ENCODE measurements around the gene CXCL16.
A peak's percentile ranks its signal among the peaks of the same experiment; 100 is the strongest.
"Not testable (repeated sequence)": the region's sequence is repeated elsewhere in the genome, so short reads cannot be mapped to it uniquely, and the experiment has no call there.

The CXCL16 gene

GRCh38 chr17:4720787-4721186 is 18.9 kb downstream of the CXCL16 start:
- DNase-seq = no peak

DNA sequence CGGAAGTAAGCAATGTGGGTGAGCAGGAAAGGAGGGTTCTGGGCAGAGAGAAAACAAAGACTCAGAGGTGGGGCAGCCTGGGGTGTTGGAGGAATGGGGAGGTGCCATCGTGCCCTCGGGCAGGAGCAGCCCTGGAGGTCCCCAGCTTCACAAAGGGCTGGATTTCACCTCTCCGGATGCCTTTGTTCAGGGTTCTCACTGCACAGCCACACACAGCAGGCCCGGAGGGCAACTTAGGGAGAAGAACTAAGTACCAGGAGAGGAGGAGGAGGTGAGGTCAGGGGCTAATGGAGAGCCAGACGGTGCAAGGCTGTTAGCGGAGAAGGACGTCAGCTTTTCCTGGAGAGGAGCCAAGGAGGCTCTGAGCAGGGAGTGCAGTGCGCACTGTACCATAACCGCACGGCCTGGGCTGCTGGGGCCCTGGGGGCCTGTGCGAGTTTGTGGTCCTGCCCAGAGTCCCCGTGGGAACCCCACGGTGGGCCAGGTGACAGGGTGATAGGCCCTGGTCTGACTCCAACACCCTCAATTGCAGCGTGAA is 20.0 kb downstream of the CXCL16 start:
- DNase-seq = no peak

GRCh38 chr17:4719146-4719545 is 20.6 kb downstream of the CXCL16 start:
- no peak for DNase-seq

DNA sequence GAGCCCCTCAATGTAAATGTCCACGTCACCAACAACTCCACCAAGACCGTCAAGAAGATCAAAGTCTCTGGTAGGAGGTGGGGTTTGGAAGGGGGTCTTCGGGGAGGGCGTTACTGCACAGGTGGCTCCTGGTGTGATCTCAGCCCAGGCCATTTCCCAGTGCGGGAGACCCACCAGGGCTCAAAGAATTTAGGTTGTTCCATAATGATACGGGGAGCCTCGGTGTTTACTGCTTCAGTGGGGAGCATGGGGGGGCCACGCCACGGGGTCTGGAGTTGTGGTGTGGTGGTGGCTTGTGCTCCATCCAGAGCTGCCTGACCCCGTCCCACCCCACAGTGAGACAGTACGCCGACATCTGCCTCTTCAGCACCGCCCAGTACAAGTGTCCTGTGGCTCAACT is 21.5 kb downstream of the CXCL16 start:
- no peak for DNase-seq

DNA sequence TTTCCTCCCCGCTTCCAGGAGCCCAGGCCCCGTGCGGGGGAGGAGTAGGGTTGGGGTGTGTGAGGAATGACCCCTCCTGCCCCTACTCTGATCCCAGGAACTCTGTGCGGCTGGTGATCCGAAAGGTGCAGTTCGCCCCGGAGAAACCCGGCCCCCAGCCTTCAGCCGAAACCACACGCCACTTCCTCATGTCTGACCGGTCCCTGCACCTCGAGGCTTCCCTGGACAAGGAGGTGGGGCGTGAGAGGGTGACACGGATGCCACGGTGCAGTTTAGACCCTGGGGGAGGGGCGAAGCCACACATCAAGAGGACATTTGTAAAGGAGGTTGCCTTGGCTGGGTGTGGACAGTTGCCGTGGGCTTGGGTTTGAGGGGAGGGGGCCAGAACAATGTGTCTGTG is 21.9 kb downstream of the CXCL16 start:
- DNase-seq = no peak

- DNase-seq = no peak
Measured at GRCh38 chr17:4716081-4716480, 23.6 kb downstream of the CXCL16 start.

- DNase-seq = peak; percentile 11
Measured at GRCh38 chr17:4715063-4715744, 24.5 kb downstream of the CXCL16 start.

DNA sequence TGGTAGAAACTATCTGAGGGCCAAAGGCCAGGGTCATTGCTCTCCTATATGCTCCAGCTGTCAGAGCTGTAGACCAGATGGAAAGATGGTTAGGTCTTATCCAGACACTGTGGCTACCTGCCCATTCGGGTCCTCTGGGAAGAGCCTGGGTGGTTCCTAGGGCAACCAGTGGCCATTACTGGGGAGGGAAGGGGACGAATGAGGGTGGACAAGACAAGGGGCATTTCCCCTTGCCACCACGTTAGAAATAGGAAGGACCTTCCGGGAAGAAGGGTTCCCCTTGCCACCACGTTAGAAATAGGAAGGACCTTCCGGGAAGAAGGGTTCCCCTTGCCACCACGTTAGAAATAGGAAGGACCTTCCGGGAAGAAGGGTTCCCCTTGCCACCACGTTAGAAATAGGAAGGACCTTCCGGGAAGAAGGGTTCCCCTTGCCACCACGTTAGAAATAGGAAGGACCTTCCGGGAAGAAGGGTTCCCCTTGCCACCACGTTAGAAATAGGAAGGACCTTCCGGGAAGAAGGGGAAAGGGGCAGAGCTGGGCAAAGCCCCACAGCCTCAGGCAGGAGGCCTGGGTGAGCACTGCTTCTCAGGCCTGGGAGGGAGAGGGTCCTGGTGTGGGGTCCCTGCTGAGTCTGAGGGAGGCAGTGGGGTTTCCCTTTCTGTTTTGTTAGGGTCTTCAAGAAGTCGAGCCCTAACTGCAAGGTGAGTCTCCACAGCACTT is 25.2 kb downstream of the CXCL16 start:
- DNase-seq = not testable (repeated sequence)

DNA sequence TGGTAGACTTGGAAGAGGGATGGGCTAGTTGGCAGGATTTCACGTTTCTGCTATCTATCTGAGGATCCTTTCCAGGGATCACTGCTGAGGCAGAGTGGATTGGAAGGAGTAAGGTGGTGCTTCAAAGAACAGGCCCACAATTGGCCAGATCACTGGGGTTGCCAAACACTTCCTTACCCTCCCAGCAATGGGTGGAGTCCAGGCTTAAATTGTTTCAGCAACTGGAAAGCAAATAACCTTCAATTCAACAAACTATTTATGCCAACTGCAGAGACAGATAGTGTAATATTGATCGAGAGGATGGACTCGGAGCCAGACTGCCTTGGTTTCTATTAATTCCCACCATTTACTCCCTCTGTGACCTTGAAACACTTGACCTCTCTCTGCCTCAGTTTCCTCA is 27.2 kb downstream of the CXCL16 start:
- no peak for DNase-seq

GRCh38 chr17:4711661-4712181 is 28.0 kb downstream of the CXCL16 start:
- peak; percentile 13 for DNase-seq

- no peak for DNase-seq
Measured at GRCh38 chr17:4710693-4711634, 28.8 kb downstream of the CXCL16 start.

- peak; percentile 57 for DNase-seq
Measured at GRCh38 chr17:4709794-4710692, 29.7 kb downstream of the CXCL16 start, which contains the start of gene ARRB2. Gene ARRB2, plus strand, starts transcription at chr17:4710632. Its CDS starts 90 bp downstream, at chr17:4710722.

GRCh38 chr17:4708436-4708835 is 31.3 kb downstream of the CXCL16 start:
- no peak for DNase-seq

GRCh38 chr17:4706121-4706520 is 33.6 kb downstream of the CXCL16 start:
- no peak for DNase-seq

DNA sequence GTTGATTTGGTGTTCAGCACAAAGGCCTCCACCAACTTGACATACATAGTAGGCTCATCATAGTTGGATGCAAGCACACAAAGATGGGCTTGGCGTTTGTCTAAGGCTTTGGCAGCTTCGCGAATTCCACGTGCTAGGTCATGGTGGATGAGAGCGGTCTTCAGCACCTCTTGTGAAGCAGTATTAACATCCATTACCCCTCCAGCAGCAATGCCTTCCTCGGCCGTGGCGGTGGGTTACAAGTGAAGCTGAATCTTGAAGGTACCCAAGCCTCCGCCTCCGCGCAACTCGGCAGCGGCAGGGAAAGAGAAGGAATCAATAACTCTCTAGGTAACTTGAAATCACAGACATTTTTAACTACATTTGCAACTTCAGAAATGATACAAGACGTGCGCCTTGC is 34.7 kb downstream of the CXCL16 start:
- DNase-seq = no peak

DNA sequence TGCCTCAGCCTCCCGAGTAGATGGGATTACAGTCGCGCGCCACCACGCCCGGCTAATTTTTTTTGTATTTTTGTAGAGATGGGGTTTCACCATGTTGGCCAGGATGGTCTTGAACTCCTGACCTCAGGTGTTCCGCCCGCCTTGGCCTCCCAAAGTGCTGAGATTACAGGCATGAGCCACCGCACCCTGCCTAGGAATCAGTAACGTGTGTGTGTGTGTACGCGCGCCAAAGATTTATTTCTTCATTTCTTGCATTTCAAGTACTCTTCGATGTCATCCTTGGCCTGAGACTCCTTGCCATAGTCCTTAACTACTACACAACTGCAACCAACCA is 35.2 kb downstream of the CXCL16 start:
- not testable (repeated sequence) for DNase-seq

- no peak for DNase-seq
Measured at GRCh38 chr17:4703330-4703691, 36.4 kb downstream of the CXCL16 start.

DNA sequence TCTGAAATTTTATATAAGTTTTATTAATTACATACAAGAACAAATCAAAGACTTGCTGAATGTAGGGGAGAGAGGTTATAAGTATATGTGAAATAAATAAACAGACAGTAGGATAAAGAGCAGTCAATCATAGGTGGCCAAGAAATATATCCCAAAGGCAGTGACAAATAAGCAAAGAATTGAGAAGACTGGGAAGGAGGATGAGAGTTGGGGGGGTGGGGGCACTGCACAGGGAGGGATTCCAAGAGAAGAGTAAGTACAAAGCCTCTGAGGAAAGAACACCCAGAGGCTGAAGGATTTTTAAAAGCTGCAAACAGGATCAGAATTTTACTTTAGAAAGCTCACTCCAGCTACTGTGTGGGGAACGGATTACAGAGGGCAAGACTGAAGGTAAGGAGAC is 38.6 kb downstream of the CXCL16 start:
- DNase-seq = no peak

- not testable (repeated sequence) for DNase-seq
Measured at GRCh38 chr17:4699401-4700056, 40.2 kb downstream of the CXCL16 start.

GRCh38 chr17:4696437-4696805 is 43.3 kb downstream of the CXCL16 start:
- no peak for DNase-seq

DNA sequence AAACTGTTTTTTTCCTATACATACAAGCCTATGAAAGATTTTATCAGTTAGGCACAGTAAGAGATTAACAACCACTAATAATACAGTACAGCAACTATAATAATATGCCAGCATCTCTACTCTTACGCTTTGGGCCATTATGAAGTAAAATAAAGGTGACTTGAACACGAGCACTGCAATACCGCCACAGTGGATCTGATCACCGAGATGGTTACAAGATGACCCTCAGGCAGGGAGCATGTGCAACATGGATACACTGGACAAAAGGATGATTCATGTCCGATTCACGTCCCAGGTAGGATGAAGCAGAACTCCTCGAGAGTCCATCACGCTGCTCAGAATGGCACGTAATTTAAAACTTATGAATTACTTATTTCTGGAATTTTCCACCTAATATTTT is 46.3 kb downstream of the CXCL16 start:
- no peak for DNase-seq

DNA sequence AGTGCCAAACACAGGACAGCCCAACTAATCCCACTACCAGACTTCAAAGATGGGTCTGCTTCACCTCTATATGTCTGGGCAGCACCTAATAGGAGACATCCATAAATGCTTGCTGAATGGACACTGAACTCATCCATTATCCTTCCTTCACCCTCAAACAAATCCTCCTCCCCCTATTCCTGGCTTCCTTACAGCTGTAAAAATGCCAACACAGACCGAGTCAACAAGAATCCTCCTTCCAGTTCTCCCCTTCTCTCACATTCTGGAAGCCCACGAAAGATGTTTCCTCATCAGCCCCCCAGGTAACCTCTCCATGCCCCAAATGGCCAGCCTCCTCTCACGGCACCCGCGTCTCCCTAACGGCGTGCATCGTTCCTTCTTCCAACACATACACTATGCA is 48.0 kb downstream of the CXCL16 start:
- DNase-seq = no peak

All from KG1 (cell line).